HepG2 (cell line): ENCODE results near the gene MTG1. TPM values are rescaled to one million over a fixed set of nuclear protein-coding genes. Genes with fewer than 3 reads are reported as not detected.

Experiments used
- BRCA1 ChIP-seq: sonication (generic); formaldehyde crosslinking; IDR thresholded peaks from 2 replicates; pipeline ENCODE4 v1.4.0; 2020; ENCODE audit warnings: missing genetic modification reagents
- GZF1 ChIP-seq: sonication (generic); formaldehyde crosslinking; IDR thresholded peaks from 2 replicates; pipeline ENCODE4 v1.5.1; 2020; ENCODE audit warnings: mild to moderate bottlenecking, missing genetic modification reagents
- HNF1B ChIP-seq: sonication (generic); formaldehyde crosslinking; IDR thresholded peaks from 2 replicates; pipeline ENCODE4 v1.5.1; 2020; ENCODE audit warnings: mild to moderate bottlenecking, moderate library complexity, missing genetic modification reagents
- MAFK ChIP-seq, 2 experiments: IDR thresholded peaks in 1 of 2; conservative IDR thresholded peaks in 1 of 2; 2 replicates each; pipeline ENCODE4 v1.6.1; 2011; ENCODE audit warnings: improper control_type of control experiment in 2 of 2, low read length in 2 of 2
- MEIS2 ChIP-seq: sonication (generic); formaldehyde crosslinking; IDR thresholded peaks from 2 replicates; pipeline ENCODE4 v1.9.0; 2021; ENCODE audit warnings: mild to moderate bottlenecking, missing genetic modification reagents
- MTERF4 ChIP-seq: sonication (generic); formaldehyde crosslinking; IDR thresholded peaks from 2 replicates; pipeline ENCODE4 v1.8.0; 2023; ENCODE audit warnings: mild to moderate bottlenecking, missing genetic modification reagents
- PHF21A ChIP-seq: sonication (generic); formaldehyde crosslinking; IDR thresholded peaks from 2 replicates; pipeline ENCODE4 v1.5.0; 2020; ENCODE audit warnings: mild to moderate bottlenecking, missing genetic modification reagents
- POGK ChIP-seq: sonication (generic); formaldehyde crosslinking; conservative IDR thresholded peaks from 2 replicates; pipeline ENCODE4 v1.8.0; 2022; ENCODE audit warnings: mild to moderate bottlenecking, moderate library complexity, missing genetic modification reagents
- RBM22 ChIP-seq: fragments of 200-400 bp; formaldehyde crosslinking; optimal IDR thresholded peaks from 2 replicates; pipeline ENCODE3; 2017; ENCODE audit warnings: mild to moderate bottlenecking, low read length, moderate library complexity
- RORA ChIP-seq: sonication (generic); formaldehyde crosslinking; IDR thresholded peaks from 2 replicates; pipeline ENCODE4 v1.5.0; 2020; ENCODE audit warnings: mild to moderate bottlenecking, missing genetic modification reagents, moderate library complexity
- SALL2 ChIP-seq: sonication (generic); formaldehyde crosslinking; IDR thresholded peaks from 2 replicates; pipeline ENCODE4 v1.8.1; 2023; ENCODE audit warnings: mild to moderate bottlenecking, missing genetic modification reagents, inconsistent platforms
- SP1 ChIP-seq, 2 experiments: fragments of 450-650 bp in 1 of 2; sonication (generic) in 1 of 2; formaldehyde crosslinking in 1 of 2; IDR thresholded peaks; 2 replicates each; pipeline versions ENCODE4 v1.4.0 to v1.6.1; 2016 to 2020; ENCODE audit warnings: missing genetic modification reagents in 1 of 2
- STAG1 ChIP-seq: sonication (generic); formaldehyde crosslinking; IDR thresholded peaks from 2 replicates; pipeline ENCODE4 v1.4.0; 2020; ENCODE audit warnings: missing genetic modification reagents
- ZBTB8A ChIP-seq: sonication (generic); formaldehyde crosslinking; IDR thresholded peaks from 2 replicates; pipeline ENCODE4 v1.4.0; 2020; ENCODE audit warnings: mild to moderate bottlenecking, low read depth, missing genetic modification reagents, borderline replicate concordance
- ZFP90 ChIP-seq: sonication (generic); formaldehyde crosslinking; IDR thresholded peaks from 2 replicates; pipeline ENCODE4 v1.8.0; 2022; ENCODE audit warnings: missing genetic modification reagents, mild to moderate bottlenecking, inconsistent platforms, borderline replicate concordance
- ZMYM2 ChIP-seq: sonication (generic); formaldehyde crosslinking; IDR thresholded peaks from 2 replicates; pipeline ENCODE4 v1.8.0; 2022; ENCODE audit warnings: mild to moderate bottlenecking, missing genetic modification reagents
- ZNF331 ChIP-seq: sonication (generic); formaldehyde crosslinking; IDR thresholded peaks from 2 replicates; pipeline ENCODE4 v1.4.0; 2020; ENCODE audit warnings: missing genetic modification reagents
- ZNF34 ChIP-seq: sonication (generic); formaldehyde crosslinking; IDR thresholded peaks from 2 replicates; pipeline ENCODE4 v1.4.0; 2020; ENCODE audit warnings: mild to moderate bottlenecking, missing genetic modification reagents, borderline replicate concordance
- ZNF543 ChIP-seq: sonication (generic); formaldehyde crosslinking; IDR thresholded peaks from 2 replicates; pipeline ENCODE4 v1.4.0; 2020; ENCODE audit warnings: mild to moderate bottlenecking, missing genetic modification reagents
- ZNF564 ChIP-seq: sonication (generic); formaldehyde crosslinking; IDR thresholded peaks from 2 replicates; pipeline ENCODE4 v1.8.1; 2023; ENCODE audit warnings: mild to moderate bottlenecking, missing genetic modification reagents
- ZNF577 ChIP-seq: sonication (generic); formaldehyde crosslinking; IDR thresholded peaks from 2 replicates; pipeline ENCODE4 v1.4.0; 2020; ENCODE audit warnings: mild to moderate bottlenecking, low read depth, missing genetic modification reagents, borderline replicate concordance
- ZNF597 ChIP-seq: sonication (generic); formaldehyde crosslinking; IDR thresholded peaks from 2 replicates; pipeline ENCODE4 v1.5.0; 2020; ENCODE audit warnings: missing genetic modification reagents
- ZNF7 ChIP-seq: IDR thresholded peaks from 2 replicates; pipeline ENCODE4 v1.6.1; 2016; ENCODE audit warnings: missing biosample characterization, missing genetic modification reagents
- ZNF747 ChIP-seq: sonication (generic); formaldehyde crosslinking; IDR thresholded peaks from 2 replicates; pipeline ENCODE4 v1.8.1; 2023; ENCODE audit warnings: missing genetic modification reagents, mild to moderate bottlenecking, borderline replicate concordance
- ZNF788 ChIP-seq: sonication (generic); formaldehyde crosslinking; IDR thresholded peaks from 2 replicates; pipeline ENCODE4 v1.5.0; 2020; ENCODE audit warnings: mild to moderate bottlenecking, missing genetic modification reagents, borderline replicate concordance
- ZNF879 ChIP-seq: sonication (generic); formaldehyde crosslinking; IDR thresholded peaks from 2 replicates; pipeline ENCODE4 v1.8.1; 2023; ENCODE audit warnings: missing genetic modification reagents
- polyA plus RNA-seq, 8 experiments: library from polyadenylated mRNA; depleted of rRNA in 3 of 8; stranded (reverse) in 7 of 8; unstranded in 1 of 8; fragments of >200 nt; fragmentation: Illumina TruSeq in 4 of 8; extraction: Trizol in 4 of 8; gene quantifications; 2 replicates each; pipeline versions ENCODE4 v1.2.1 to v1.2.3, GENCODE V29; 2011 to 2016; ENCODE audit warnings: low read depth in 4 of 8, missing spikeins in 1 of 8, mixed read lengths in 1 of 8; ENCODE audit not compliant: insufficient read depth in 1 of 8
- total RNA-seq, 5 experiments: library from RNA; depleted of rRNA; stranded (reverse); fragments of >200 nt; fragmentation: Illumina TruSeq; extraction: Trizol; gene quantifications; 2 replicates each; pipeline ENCODE4 v1.2.3, GENCODE V29; 2016; ENCODE audit warnings: low read depth in 1 of 5

MTG1 gene
- total and polyA plus RNA-seq, 2 of the 13 experiments (the other 11 are each of a cell fraction or from before 2014, with no cell fraction given) = 42.0 to 103 TPM

GRCh38 chr10:133394064-133394663, at the start of gene MTG1 (continued):
- TF ChIP-seq MTERF4 (CRISPR knock-in tag) (peak; percentile 96), SP1 (IDR thresholded peaks at IDR 0.05) (no peak), SP1 (CRISPR knock-in tag; IDR thresholded peaks at IDR 0.05) (peak; percentile 87; the same call in 1 of the 2 replicates), HNF1B (CRISPR knock-in tag) (no peak), ZBTB8A (CRISPR knock-in tag) (no peak), BRCA1 (CRISPR knock-in tag) (no peak), MEIS2 (CRISPR knock-in tag) (no peak; the same call in 1 of the 2 replicates), POGK (peak; percentile 96), ZNF597 (CRISPR knock-in tag) (no peak), ZNF577 (CRISPR knock-in tag) (no peak), ZNF788 (peak; percentile 87; the same call in 1 of the 2 replicates), MAFK (conservative IDR thresholded peaks at IDR 0.05 in 1 of 2, IDR thresholded peaks at IDR 0.05 in 1 of 2; ENCODE audit: low read length in 2 of 2) (no peak), ZNF543 (CRISPR knock-in tag) (peak; percentile 86; the same call in 1 of the 2 replicates), ZNF7 (no peak), RBM22 (no peak), PHF21A (CRISPR knock-in tag) (peak; percentile 82), STAG1 (CRISPR knock-in tag) (peak; percentile 39), ZMYM2 (no peak; the same call in 1 of the 2 replicates), ZNF564 (CRISPR knock-in tag) (no peak), RORA (CRISPR knock-in tag) (no peak), ZFP90 (CRISPR knock-in tag) (0 out of 2 replicates have a peak, but pooled peaks have one; percentile 73), ZNF747 (no peak), SALL2 (CRISPR knock-in tag) (0 out of 2 replicates have a peak, but pooled peaks have one; percentile 62), ZNF879 (CRISPR knock-in tag) (no peak; the same call in none of the 2 replicates), GZF1 (CRISPR knock-in tag) (peak; percentile 80; the same call in 1 of the 2 replicates), ZNF331 (CRISPR knock-in tag) (peak; percentile 33; the same call in 1 of the 2 replicates), ZNF34 (CRISPR knock-in tag) (peak; percentile 82; the same call in 1 of the 2 replicates)
